CD4-positive, alpha-beta T cell treated with Interleukin-17A for 4 hours (primary cell): ENCODE measurements around the gene CLEC10A.
A peak's percentile ranks its signal among the peaks of the same experiment; 100 is the strongest.

Experiments
- DNase-seq: peaks from one replicate; pipeline ENCODE4 v3.0.0-alpha.2; 2020; ENCODE audit warnings: mixed read lengths

Gene CLEC10A

DNA sequence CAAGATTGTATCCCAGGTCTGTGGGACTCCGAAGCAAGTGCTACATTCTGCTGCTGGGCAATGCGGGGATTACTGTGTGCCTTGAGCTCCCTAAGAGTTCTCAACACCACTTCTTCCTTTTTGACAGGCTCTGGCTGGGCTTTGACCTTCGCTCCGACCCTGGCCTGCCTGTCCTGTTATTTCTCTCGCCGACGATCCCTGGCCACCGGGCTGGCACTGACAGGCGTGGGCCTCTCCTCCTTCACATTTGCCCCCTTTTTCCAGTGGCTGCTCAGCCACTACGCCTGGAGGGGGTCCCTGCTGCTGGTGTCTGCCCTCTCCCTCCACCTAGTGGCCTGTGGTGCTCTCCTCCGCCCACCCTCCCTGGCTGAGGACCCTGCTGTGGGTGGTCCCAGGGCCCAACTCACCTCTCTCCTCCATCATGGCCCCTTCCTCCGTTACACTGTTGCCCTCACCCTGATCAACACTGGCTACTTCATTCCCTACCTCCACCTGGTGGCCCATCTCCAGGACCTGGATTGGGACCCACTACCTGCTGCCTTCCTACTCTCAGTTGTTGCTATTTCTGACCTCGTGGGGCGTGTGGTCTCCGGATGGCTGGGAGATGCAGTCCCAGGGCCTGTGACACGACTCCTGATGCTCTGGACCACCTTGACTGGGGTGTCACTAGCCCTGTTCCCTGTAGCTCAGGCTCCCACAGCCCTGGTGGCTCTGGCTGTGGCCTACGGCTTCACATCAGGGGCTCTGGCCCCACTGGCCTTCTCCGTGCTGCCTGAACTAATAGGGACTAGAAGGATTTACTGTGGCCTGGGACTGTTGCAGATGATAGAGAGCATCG is 41.8 kb downstream of the CLEC10A start:
- DNase-seq: no peak

- DNase-seq: peak; percentile 99
These were observed 44.3 kb downstream of the CLEC10A start, which contains the start of gene SLC16A13 for GRCh38 chr17:7035591-7036368. SLC16A13 (plus strand) TSS chr17:7036015; CDS start chr17:7036383, 368 bp downstream.

GRCh38 chr17:7034955-7035590 is 45.0 kb downstream of the CLEC10A start:
- DNase-seq: peak; percentile 62

GRCh38 chr17:7029659-7030058 is 50.4 kb downstream of the CLEC10A start:
- DNase-seq: peak; percentile 63

DNA sequence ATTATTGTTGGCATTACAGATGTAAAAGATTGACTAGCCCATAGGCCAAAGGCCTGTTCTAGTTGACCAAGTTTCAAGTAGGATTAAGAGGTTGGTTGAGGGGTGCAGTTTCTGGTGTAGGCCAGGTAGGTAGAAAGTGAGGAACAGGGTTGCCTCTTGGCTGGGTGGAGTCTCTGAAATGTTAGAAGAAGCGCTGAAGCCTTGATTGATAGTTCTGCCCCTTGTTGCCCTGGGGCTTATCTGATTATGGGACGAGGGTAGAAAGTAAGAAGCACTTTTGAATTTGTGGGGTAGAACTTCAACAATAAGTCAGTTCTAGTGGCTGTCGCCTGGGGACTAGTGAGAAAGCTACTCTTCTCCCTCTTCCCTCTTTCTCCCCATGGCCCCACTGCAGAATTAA is 51.0 kb downstream of the CLEC10A start:
- no peak for DNase-seq

DNA sequence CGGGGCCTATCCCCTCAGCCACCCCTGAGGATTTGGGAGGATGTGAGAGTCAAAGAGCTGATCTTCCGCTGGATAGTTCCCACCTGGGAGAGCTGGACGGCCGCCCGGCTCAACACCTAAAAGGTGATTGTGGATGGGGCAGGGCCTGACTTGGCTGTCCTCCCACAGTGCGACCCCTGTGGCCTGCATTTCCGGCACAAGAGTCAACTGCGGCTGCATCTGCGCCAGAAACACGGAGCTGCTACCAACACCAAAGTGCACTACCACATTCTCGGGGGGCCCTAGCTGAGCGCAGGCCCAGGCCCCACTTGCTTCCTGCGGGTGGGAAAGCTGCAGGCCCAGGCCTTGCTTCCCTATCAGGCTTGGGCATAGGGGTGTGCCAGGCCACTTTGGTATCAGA is 52.7 kb downstream of the CLEC10A start:
- DNase-seq: no peak

DNA sequence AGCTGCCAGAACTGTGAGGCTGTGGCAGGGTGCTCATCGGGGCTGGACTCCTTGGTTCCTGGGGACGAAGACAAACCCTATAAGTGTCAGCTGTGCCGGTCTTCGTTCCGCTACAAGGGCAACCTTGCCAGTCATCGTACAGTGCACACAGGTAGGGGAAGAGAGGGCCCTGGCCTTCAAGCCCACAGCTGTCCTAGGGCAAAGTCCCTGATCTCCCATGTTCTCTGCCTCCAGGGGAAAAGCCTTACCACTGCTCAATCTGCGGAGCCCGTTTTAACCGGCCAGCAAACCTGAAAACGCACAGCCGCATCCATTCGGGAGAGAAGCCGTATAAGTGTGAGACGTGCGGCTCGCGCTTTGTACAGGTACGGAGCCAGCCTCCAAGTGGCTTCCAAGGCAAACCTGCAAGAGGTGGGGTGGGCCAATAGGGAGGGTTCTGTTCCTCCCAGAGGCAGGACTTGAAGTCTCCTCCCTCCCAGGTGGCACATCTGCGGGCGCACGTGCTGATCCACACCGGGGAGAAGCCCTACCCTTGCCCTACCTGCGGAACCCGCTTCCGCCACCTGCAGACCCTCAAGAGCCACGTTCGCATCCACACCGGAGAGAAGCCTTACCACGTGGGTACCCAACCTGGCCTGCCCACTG is 53.5 kb downstream of the CLEC10A start:
- DNase-seq: no peak

DNA sequence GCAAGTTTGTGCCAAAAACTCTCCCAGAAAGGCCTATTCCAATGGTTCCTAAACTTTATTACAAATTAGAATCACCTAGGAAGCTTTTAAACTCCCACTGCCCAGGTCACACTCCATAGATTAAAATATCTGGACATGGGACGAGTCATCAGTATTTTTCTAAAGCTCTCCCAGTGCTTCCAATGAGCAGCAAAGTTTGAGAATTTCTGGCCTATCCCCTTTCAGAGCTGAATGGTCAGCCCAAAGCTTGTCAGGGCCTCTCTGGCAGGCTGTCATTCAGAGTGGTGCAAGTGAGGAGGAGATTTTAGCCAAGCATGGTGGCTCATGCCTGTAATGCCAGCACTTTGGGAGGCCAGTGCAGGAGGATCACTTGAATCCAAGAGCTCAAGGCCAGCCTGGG is 54.8 kb downstream of the CLEC10A start:
- DNase-seq: no peak
